Measurements from ENCODE around the gene RBM4B.
A peak's percentile ranks its signal among the peaks of the same experiment; 100 is the strongest.
"Not testable (repeated sequence)": the region's sequence is repeated elsewhere in the genome, so short reads cannot be mapped to it uniquely, and the experiment has no call there.

RBM4B gene
- total RNA-seq = 4.6 to 9.9 (median 6.4) reads per million in 4 donors

GRCh38 chr11:66677599-66678375 is at the start of gene RBM4B:
RBM4B (minus strand) TSS chr11:66677887; CDS start chr11:66677079, 808 bp downstream.
- peak; percentile 94 to 97 (median 95) for DNase-seq

- DNase-seq = no peak
Observed at GRCh38 chr11:66725647-66726046, 48.0 kb upstream of the RBM4B start.

GRCh38 chr11:66725114-66725513 is 47.4 kb upstream of the RBM4B start:
- no peak for DNase-seq

GRCh38 chr11:66724167-66724566 is 46.5 kb upstream of the RBM4B start:
- DNase-seq = not testable (repeated sequence)

GRCh38 chr11:66723693-66724092 is 46.0 kb upstream of the RBM4B start:
- no peak for DNase-seq

- no peak for DNase-seq
Observed at GRCh38 chr11:66722745-66723651, 45.3 kb upstream of the RBM4B start.

GRCh38 chr11:66721939-66722338 is 44.3 kb upstream of the RBM4B start:
- DNase-seq = no peak

- DNase-seq = no peak
Observed at GRCh38 chr11:66720899-66721470, 43.3 kb upstream of the RBM4B start.

GRCh38 chr11:66720223-66720898 is 42.7 kb upstream of the RBM4B start:
- DNase-seq = peak in 1 of 5 donors; percentile 83

GRCh38 chr11:66719111-66719872 is 41.6 kb upstream of the RBM4B start:
- no peak for DNase-seq

- no peak for DNase-seq
Observed at GRCh38 chr11:66718320-66718971, 40.8 kb upstream of the RBM4B start.

- no peak for DNase-seq
Observed at GRCh38 chr11:66717925-66718319, 40.2 kb upstream of the RBM4B start.

- no peak for DNase-seq
Observed at GRCh38 chr11:66716996-66717395, 39.3 kb upstream of the RBM4B start.

GRCh38 chr11:66715346-66716085 is 37.8 kb upstream of the RBM4B start:
- no peak for DNase-seq

GRCh38 chr11:66713746-66714480 is 36.2 kb upstream of the RBM4B start:
- DNase-seq = no peak

GRCh38 chr11:66710384-66710930 is 32.8 kb upstream of the RBM4B start:
- DNase-seq = no peak

GRCh38 chr11:66708701-66709100 is 31.0 kb upstream of the RBM4B start:
- DNase-seq = no peak

GRCh38 chr11:66708094-66708493 is 30.4 kb upstream of the RBM4B start:
- no peak for DNase-seq

GRCh38 chr11:66707486-66707885 is 29.8 kb upstream of the RBM4B start:
- DNase-seq = no peak

GRCh38 chr11:66706989-66707388 is 29.3 kb upstream of the RBM4B start:
- DNase-seq = no peak
